GM18909 (cell line): ENCODE data around the gene PAN3.

Source experiments
- ATAC-seq: cut with Tn5 transposase; IDR thresholded peaks from one replicate; pipeline ENCODE4 v1.9.1; 2021; ENCODE audit warnings: mild to moderate bottlenecking; ENCODE audit not compliant: unreplicated experiment, poor library complexity

The PAN3 gene

GRCh38 chr13:28327373-28328270 lies 189.3 kb downstream of the PAN3 start:
- no peak for ATAC-seq

GRCh38 chr13:28328271-28328607 lies 189.9 kb downstream of the PAN3 start:
- no peak for ATAC-seq

DNA sequence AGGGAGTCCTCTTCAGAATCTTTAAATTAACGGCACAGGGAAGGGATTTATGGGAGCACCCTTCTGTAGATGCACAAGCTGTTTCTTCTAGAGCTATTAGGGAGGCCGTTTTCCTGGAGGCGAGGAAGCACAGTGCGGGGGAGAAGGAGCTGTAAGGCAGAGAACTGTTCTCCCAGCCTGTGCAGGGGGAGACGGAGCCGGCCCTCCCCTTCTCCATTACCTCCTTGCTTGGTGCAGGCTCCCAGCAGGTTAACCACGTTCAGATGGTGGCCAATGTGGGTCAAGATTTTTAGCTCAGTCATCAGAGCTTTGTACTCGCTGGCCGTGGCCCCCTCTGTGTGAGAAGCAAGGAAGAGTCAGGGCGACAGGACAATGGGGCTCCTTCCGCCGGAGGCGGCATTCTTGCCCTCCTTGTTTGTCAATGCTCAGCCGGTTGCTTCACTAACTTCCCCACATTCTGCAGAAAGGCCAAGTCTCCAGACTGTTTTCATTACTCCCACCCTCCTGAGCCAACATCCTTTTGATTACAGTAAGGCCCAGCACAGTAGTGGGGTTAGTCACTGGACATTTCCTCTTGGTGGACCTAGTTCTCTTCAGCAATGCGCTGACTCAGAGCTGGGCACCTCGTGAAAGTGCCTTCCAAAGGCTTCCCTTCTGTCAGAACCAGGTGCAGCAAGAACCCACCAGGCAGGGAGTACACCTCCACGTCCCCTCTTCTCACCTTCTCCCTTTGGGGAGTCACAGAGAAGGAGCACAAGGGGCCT lies 191.2 kb downstream of the PAN3 start:
- ATAC-seq, result no peak

GRCh38 chr13:28333204-28333881 lies 195.0 kb downstream of the PAN3 start:
- ATAC-seq, result no peak

DNA sequence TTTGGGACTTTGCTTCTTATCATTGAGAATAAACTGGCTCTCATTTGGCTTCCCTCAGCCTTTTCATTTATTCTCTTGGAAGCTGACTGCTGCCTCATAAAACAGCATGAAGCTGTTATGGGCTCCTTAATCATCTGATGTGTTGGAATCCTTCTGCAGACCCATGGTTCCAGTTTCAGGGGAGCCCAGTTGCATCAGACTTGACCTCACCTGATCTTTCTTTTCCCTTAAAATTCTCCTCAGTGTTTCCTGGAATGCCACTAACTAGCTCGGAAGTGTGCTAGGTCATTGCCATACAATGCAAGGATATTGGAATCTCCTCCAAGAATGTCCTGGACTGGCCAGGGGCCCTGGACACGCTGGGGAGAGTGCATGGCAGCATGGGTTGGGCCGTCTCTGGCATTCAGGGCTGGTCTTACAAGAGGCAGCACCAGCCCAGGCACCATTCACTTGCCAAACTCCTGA lies 197.9 kb downstream of the PAN3 start:
- ATAC-seq, result no peak

DNA sequence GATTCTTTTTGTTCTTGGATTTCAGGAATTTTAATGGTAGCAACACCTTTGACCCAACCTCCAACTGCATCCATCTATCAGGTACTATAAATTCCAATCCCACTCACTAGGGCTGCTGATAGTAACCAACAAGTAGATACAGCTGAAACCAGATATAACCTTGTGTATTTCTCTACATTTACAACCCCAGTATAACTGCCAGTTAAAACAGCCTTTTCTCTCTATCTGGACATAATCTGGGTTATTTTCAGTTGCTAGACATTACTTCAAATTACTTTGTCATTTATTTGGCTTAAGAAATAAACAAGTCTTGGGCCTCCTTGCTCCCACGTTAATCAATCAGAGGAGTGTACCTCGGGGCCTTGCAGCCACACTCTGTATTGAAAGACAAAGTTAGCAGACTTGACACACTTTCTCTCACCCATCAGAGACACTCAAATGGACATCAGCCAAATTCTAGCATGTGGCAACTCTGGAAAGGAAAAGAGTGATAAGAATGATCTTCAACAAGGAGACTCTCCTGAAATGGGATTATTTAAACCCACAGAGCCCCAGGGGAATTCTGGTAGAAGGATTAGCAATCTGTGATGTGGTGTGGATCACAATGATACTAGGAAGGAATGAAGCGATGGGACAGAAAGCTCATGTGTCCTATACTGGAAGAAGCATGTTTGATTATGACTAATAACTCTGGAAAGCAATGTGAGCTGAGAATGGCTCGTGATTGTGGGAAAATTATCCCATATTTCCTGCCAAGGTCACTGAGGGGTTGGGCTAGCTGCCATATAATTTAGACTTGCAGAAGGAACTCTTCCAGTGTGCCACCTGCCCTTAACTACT lies 199.0 kb downstream of the PAN3 start:
- no peak for ATAC-seq

DNA sequence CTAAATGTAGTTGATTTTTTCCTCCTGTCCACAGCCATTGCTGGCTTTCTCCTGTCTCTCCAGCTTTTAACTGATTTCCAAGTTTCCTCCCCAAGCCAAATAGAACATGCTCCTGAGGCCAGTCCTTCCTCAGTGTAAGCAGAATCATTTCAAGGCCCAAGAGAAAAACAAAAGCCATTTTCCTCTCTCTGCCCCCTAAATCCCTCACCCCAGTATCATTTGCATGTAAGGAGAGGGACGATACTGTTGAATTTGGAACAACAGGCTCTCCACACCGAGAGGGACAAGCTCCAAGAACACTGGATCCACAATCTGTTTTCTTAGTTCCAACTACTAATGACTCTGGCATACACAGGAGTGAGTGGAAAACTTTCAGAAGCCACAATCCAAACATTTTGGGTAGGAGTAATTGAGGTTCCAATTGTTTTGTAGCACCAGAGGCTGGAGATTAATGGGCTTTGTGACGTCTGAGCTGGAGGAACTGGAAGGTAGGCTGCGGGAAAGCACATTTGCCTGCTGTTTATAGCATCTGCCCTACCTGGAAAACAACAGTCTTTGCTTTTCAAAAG lies 199.7 kb downstream of the PAN3 start:
- no peak for ATAC-seq

DNA sequence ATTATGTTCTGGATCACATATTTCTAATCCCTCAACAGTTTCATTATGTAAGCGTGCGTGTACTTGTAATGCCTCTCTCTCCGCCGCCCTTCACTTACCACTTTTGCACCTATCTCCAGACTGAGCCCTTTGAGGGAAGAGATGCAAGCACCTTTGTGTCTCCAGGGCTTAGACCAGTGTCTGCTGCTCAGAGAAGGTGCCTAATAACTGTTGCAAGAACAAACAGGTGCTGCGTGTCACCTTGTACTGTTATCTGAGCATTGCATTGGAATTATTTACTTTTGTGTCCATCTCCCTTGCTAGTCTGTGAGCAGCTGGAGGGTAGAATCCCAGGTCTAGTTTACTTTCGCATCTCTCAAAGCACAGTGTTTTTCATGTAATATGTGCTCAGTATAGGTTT lies 200.4 kb downstream of the PAN3 start:
- ATAC-seq, result no peak

- ATAC-seq, result no peak
These were observed 201.1 kb downstream of the PAN3 start for GRCh38 chr13:28339419-28339818.

GRCh38 chr13:28340272-28340793 lies 202.0 kb downstream of the PAN3 start:
- ATAC-seq, result no peak

DNA sequence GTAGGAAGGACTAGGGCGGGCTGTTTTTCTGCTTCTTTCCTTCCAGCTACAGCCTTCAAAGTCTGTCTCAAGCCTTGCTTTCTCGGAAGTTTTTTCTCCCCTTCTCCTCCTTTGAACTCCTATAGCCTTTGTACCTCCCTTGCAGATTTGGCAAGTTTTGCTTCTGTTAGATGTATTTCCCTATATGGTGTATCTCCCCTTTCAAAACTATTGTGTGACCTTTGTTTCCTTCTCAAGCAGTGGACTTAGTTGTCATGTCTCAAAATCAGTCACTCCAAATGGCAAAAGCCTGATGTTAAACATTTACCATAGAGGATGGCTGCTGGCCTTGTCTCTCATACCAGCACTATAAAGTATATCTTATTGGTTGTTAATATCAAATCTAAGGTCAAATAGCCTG lies 203.9 kb downstream of the PAN3 start:
- no peak for ATAC-seq

- no peak for ATAC-seq
These were observed 205.8 kb downstream of the PAN3 start for GRCh38 chr13:28344163-28344562.
